Activated CD4-positive, alpha-beta memory T cell treated with anti-CD3 and anti-CD28 coated beads for 36 hours (primary cell): ENCODE results near the gene PARVA. TPM values are rescaled to one million over a fixed set of nuclear protein-coding genes. Genes with fewer than 3 reads are reported as not detected.

ENCODE experiments used
- CTCF ChIA-PET: fragments of 350-600 bp; sonication (Branson Sonifier 250); formaldehyde crosslinking; loops from one replicate; lab custom pipeline; 2021; ENCODE audit warnings: antibody characterized with exemption, inconsistent platforms; lab: Charles Lee
- POLR2A ChIA-PET: fragments of 350-600 bp; sonication (Branson Sonifier 250); formaldehyde crosslinking; loops from one replicate; lab custom pipeline; 2021; ENCODE audit warnings: antibody characterized with exemption; lab: Charles Lee
- DNase-seq: peaks from one replicate; pipeline ENCODE4 v3.0.0-alpha.2; 2020
- H3K27ac Mint-ChIP-seq: one replicate; pipeline ENCODE4 v1.8.0; 2021; ENCODE audit warnings: mixed read lengths
- H3K27me3 Mint-ChIP-seq: one replicate; pipeline ENCODE4 v1.8.0; 2021; ENCODE audit warnings: mixed read lengths
- H3K36me3 Mint-ChIP-seq: one replicate; pipeline ENCODE4 v1.8.0; 2021; ENCODE audit warnings: mixed read lengths
- H3K4me1 Mint-ChIP-seq: one replicate; pipeline ENCODE4 v1.8.0; 2021; ENCODE audit warnings: low read depth, mixed read lengths
- H3K4me3 Mint-ChIP-seq: one replicate; pipeline ENCODE4 v1.8.0; 2021; ENCODE audit warnings: mild to moderate bottlenecking, mixed read lengths
- H3K9me3 Mint-ChIP-seq: one replicate; pipeline ENCODE4 v1.8.0; 2021; ENCODE audit warnings: mixed read lengths
- intact Hi-C: fragments of 100-400 bp; cut with micrococcal nuclease; formaldehyde crosslinking; loops from one replicate; pipeline ENCODE4 v1.15.1; 2023
- total RNA-seq, 2 experiments: library from RNA; stranded (reverse); gene quantifications; one replicate each; pipeline ENCODE4 v1.2.3, GENCODE V29; 2021

The PARVA gene
- total RNA-seq, 2 experiments from 2014 or later, result 0.33 to 0.41 TPM

DNA sequence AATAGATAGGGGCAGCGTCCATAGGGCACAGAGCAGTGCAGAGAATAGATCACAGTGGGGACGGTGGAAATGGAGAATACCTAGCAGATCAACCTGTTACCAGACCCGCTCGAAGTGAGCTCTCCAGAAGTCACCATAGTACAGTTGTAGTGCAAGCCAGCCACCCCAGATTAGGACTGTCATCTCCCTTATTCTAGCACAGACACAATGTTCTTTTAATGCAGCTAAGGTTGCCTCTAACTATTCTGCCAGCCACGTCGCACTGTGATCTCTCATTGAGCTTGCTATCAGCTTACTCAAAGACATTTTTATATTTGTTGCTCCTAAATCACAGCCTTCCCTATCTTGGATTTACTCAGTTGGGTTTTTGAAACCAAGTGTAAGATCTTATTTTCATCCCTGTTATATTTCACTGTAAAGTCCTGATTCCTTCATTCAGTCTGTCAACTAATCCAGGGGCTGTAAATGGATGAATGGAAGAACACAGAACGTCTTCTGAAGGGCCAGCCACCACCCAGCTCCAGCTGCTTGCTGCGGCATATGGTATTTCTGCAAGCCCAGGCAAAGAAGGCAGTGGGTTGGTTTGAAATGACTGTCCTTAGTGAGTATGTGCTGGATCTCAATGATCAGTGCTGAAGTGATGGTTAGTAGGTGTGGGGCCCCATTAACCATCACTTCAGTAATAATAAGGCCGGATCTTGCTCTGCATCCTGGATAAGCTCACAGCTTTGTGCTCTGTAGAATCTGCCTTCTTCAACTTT lies 3.4 kb downstream of the PARVA start:
- no peaks in the 10 kb centered on the region for H3K9me3 Mint-ChIP-seq
- H3K4me3 Mint-ChIP-seq, result no peak overlapping the region
- intact Hi-C loops, result no loop called here
- DNase-seq, result no peak
- POLR2A ChIA-PET, result no interaction called here
- CTCF ChIA-PET, result no interaction called here
- peaks cover 8% of the 10 kb centered on the region for H3K27me3 Mint-ChIP-seq
- H3K27ac Mint-ChIP-seq, result no peak overlapping the region
- H3K36me3 Mint-ChIP-seq, result no peaks in the 10 kb centered on the region
- H3K4me1 Mint-ChIP-seq, result peaks cover 9% of the 10 kb centered on the region

DNA sequence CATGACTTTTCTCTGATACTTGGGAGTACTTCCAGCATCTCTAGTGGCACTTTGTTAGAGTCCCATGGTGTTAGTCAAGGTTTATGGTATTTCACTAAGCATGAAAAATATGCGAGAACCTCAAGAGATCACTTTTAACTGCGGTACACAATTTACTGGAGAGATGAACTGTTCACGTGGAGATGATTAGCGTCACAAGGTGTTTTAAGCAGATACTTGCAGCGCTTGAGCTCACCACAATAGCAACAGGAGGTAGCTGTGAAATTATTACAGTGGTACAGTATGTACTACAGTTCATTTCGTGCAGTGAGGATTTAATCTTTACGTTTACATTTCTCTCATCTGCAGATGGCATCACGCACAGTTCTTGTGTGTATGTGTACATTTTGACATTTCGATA lies 4.5 kb downstream of the PARVA start:
- Mint-ChIP-seq H3K4me1 (peaks cover 4% of the 10 kb centered on the region), H3K27me3 (peaks cover 4% of the 10 kb centered on the region), H3K36me3 (no peaks in the 10 kb centered on the region), H3K9me3 (no peaks in the 10 kb centered on the region), H3K27ac (no peak overlapping the region), H3K4me3 (no peak overlapping the region)
- CTCF ChIA-PET, result no interaction called here
- no peak for DNase-seq
- POLR2A ChIA-PET, result no interaction called here
- intact Hi-C loops, result no loop called here

DNA sequence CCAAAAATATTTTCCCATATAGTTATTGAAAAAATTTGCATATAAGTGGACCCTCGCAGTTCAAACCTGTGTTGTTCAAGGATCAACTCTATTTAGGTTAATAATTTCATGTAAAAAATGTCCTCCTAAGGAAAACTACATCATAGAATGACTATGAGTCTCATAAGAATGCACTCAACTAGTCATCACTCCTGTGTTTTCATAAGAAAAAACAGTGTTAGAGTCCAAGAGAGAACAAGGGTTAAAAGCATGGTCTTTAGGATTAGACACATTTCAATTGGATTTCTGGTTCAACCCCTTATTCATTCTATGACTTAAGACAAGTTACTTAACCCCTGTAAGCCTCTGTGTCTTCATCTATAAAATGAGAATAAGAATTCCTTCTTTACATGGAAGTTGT lies 5.1 kb downstream of the PARVA start:
- peaks cover 3% of the 10 kb centered on the region for H3K4me1 Mint-ChIP-seq
- intact Hi-C loops, result no loop called here
- peaks cover 3% of the 10 kb centered on the region for H3K27me3 Mint-ChIP-seq
- no peaks in the 10 kb centered on the region for H3K36me3 Mint-ChIP-seq
- ChIA-PET POLR2A (no interaction called here), CTCF (interaction anchor here (0.6 kb wide), 1 partner anchor 25 kb away, joined by 3 read pairs; no protein-coding TSS in a partner anchor)
- no peak overlapping the region for H3K4me3 Mint-ChIP-seq
- DNase-seq, result no peak
- H3K9me3 Mint-ChIP-seq, result no peaks in the 10 kb centered on the region
- H3K27ac Mint-ChIP-seq, result no peak overlapping the region

DNA sequence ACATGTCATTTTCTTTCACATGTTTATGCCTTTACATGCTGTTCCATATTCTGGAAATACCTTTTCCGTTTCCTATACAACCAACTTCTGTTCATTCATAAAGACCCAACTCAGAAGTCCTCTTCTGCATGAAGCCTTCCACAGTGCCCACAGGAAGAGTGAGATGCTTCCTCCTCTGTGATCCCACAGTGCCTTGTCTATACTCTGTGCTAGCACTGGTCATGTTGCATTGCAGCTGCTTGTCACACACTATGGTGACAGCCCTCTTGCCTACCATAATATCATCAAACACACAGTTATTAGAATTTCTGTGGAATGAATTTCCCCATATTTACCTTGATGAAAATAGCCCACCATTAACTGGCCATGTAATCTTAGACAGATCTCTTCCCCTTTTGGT lies 8.9 kb downstream of the PARVA start:
- intact Hi-C loops, result no loop called here
- no peak for DNase-seq
- no peaks in the 10 kb centered on the region for H3K27me3 Mint-ChIP-seq
- H3K4me1 Mint-ChIP-seq, result no peaks in the 10 kb centered on the region
- H3K9me3 Mint-ChIP-seq, result no peaks in the 10 kb centered on the region
- no peak overlapping the region for H3K27ac Mint-ChIP-seq
- POLR2A ChIA-PET, result no interaction called here
- H3K36me3 Mint-ChIP-seq, result no peaks in the 10 kb centered on the region
- CTCF ChIA-PET, result no interaction called here
- H3K4me3 Mint-ChIP-seq, result no peak overlapping the region

DNA sequence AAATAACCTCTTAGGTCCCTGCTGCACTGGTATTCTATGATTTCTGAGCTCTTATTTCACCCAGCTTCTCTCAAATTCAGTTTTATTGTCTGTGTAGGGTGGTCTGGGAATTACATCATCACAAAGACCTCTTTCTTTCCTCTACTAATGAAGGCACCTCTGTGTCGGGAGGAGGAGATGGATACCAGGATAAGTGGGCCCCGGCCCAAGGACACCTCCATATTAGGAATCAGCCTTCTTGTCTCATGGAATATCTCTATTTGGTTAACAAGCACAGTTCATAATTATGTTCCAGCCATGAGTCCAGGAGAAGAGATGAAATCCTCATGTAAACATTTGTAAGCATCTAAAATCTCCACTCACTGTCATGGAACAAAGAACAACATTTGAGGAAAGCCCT lies 9.4 kb downstream of the PARVA start:
- H3K4me3 Mint-ChIP-seq, result no peak overlapping the region
- POLR2A ChIA-PET, result no interaction called here
- no peaks in the 10 kb centered on the region for H3K4me1 Mint-ChIP-seq
- CTCF ChIA-PET, result no interaction called here
- H3K27me3 Mint-ChIP-seq, result no peaks in the 10 kb centered on the region
- intact Hi-C loops, result no loop called here
- DNase-seq, result no peak
- H3K36me3 Mint-ChIP-seq, result no peaks in the 10 kb centered on the region
- H3K27ac Mint-ChIP-seq, result no peak overlapping the region
- no peaks in the 10 kb centered on the region for H3K9me3 Mint-ChIP-seq

DNA sequence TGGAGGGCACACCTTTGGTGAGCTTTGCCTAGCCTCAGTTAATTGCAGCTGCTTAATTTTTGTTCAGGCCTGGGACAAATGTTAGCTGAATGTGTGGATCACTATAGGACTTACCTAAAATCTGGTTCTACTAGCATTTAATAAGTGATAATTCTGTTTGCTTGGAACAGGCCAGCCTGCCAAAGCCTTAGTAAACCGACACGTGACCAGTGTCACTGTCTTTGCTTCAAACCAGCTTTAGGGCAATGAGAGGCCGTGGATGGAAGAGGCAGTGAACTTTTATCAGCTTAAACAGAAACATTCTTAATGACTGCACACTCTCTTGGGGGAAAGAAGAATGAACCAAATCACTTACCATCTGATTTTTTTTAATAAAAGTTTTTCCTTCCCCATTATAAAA lies 10.8 kb downstream of the PARVA start:
- ChIA-PET POLR2A (no interaction called here), CTCF (interaction anchor here (1.7 kb wide), 1 partner anchor 501 kb away, joined by 3 read pairs; no protein-coding TSS in a partner anchor)
- Mint-ChIP-seq H3K36me3 (no peaks in the 10 kb centered on the region), H3K4me3 (no peak overlapping the region), H3K9me3 (peaks cover under 1% of the 10 kb centered on the region), H3K27me3 (no peaks in the 10 kb centered on the region), H3K27ac (no peak overlapping the region), H3K4me1 (no peaks in the 10 kb centered on the region)
- intact Hi-C loops, result no loop called here
- DNase-seq, result no peak

DNA sequence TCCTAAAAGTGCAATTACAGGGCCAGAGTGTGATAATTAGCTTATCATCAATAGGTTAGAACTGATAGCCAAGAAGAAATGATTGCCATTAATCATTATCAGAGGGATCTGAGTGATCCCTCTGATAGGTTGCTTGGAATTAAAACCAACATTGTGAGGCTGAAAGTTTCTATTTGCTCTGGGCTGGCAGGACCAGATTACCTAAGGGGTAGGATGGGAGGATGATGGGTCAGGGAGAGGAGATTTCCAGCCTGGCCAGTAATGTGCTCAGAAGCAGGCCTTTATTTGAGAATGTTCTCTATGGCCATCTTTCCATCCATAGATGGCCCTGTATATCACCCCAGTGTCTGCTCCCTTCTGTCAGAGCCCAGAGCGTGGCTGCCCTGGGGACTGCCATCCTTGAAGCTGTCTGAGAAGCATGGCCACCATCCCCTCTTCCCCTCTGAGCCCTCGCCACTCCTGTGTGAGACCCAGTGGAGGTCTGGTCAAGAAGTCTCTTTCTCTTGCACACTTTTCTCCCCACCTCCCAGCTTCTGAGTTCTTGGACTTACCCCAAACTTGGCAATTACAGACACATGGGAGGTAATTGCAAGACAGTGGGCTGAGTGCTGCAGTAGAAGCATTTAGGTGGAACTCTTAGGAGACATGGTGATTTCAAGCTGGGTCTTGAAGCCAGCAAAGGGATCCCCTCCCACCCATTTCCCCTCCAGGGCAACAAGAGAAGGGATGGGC lies 11.7 kb downstream of the PARVA start:
- ChIA-PET POLR2A (no interaction called here), CTCF (interaction anchor here (1.7 kb wide), 1 partner anchor 500 kb away, joined by 3 read pairs; no protein-coding TSS in a partner anchor)
- Mint-ChIP-seq H3K4me1 (no peaks in the 10 kb centered on the region), H3K9me3 (peaks cover 5% of the 10 kb centered on the region), H3K4me3 (no peak overlapping the region), H3K27me3 (no peaks in the 10 kb centered on the region), H3K36me3 (no peaks in the 10 kb centered on the region), H3K27ac (no peak overlapping the region)
- DNase-seq, result no peak
- intact Hi-C loops, result no loop called here

DNA sequence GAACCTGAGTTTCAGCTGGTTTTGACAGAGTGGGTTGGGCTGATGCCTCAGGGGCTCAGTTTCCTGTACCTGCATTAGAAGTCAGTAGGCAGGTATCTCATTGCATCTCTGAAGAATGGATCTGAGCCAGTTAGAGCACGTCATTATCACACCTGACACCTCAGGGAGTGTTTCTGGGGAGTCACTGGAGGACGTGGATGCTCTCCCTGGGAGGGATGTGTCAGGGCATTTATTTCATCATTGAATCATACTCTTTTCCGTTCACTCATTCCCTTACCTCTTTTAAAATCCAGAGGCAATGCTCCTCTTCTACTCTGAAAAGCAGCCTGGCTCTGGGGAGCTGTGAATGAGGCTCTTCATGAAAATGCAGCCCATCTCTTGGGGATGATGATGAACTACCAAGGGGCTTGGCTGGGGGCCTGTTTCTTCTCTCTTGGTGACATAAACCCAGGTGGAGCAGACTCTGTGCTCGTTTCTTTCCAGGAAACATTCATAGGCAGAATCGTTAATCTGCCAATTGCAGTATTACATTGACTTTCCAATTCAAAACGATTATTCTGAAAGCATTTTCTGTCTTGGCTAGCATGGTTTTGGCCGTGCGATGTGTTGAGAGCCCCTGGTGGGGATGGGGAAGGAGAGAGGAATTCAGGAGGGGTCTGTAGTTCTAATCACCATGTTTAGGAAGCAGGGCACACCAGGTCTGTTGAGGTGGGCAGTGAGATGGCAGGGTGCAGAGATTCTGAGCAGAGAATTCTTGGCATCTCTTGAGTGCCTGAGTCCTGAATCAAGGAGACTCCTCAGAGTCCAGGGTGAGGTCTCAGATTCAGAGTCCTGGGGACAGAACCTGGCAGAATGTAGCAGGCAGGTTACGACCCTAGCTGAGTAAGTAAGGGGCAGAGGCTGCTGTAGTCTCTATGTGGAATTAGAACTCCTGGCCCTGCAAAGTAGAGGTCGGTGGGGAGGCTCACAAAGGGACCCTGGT lies 12.6 kb downstream of the PARVA start:
- intact Hi-C loops, result no loop called here
- CTCF ChIA-PET, result no interaction called here
- POLR2A ChIA-PET, result no interaction called here
- peaks cover 5% of the 10 kb centered on the region for H3K9me3 Mint-ChIP-seq
- H3K27me3 Mint-ChIP-seq, result no peaks in the 10 kb centered on the region
- no peak overlapping the region for H3K27ac Mint-ChIP-seq
- H3K4me1 Mint-ChIP-seq, result no peaks in the 10 kb centered on the region
- no peak for DNase-seq
- no peaks in the 10 kb centered on the region for H3K36me3 Mint-ChIP-seq
- H3K4me3 Mint-ChIP-seq, result no peak overlapping the region

DNA sequence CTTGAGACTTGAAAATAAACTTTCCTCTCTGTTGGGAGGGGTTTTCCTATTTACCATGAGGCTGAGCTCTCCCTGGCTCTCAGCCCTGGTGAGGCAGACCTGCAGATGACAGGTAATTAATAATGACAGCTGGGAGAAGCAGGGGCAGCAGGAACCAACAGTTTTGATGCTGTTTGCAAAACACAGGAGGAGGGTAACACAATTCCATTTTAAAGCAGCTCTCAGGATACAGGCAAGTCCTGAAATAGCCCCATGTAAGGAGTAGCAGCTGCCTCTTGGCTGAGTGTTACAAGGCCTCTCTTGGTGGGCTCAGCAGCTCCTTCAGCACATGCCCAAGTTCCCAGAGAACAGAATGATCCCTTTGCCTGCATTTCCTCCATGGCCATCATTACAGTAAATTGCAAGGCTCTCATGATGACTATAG lies 13.3 kb downstream of the PARVA start:
- Mint-ChIP-seq H3K4me3 (no peak overlapping the region), H3K4me1 (no peaks in the 10 kb centered on the region), H3K27me3 (no peaks in the 10 kb centered on the region), H3K9me3 (peaks cover 5% of the 10 kb centered on the region), H3K36me3 (no peaks in the 10 kb centered on the region), H3K27ac (no peak overlapping the region)
- DNase-seq, result no peak
- CTCF ChIA-PET, result interaction anchor here (1.3 kb wide), 1 partner anchor 60 kb away, joined by 3 read pairs; no protein-coding TSS in a partner anchor
- POLR2A ChIA-PET, result no interaction called here
- intact Hi-C loops, result no loop called here

DNA sequence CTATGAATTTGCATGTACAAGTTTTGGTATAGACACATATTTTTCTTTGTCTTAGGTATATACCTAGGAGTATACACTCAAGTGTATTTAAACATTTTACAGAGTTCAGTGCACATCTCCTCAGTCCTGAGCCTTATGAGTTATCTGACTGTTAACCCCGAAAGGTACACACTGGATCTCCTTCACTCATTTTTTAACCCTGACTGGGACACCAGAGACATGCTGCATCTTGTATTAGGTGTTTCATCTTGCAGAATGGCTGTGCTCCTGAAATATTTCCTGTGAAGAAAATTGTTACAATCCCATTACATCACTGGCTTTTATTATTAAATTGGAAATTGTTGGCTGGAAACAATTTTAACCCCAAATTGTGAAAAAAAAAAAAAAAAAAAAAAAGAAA lies 15.3 kb downstream of the PARVA start:
- intact Hi-C loops, result no loop called here
- Mint-ChIP-seq H3K27me3 (no peaks in the 10 kb centered on the region), H3K9me3 (peaks cover 5% of the 10 kb centered on the region), H3K27ac (no peak overlapping the region), H3K4me3 (no peak overlapping the region), H3K4me1 (peaks cover 6% of the 10 kb centered on the region), H3K36me3 (no peaks in the 10 kb centered on the region)
- ChIA-PET POLR2A (no interaction called here), CTCF (no interaction called here)
- DNase-seq, result no peak

DNA sequence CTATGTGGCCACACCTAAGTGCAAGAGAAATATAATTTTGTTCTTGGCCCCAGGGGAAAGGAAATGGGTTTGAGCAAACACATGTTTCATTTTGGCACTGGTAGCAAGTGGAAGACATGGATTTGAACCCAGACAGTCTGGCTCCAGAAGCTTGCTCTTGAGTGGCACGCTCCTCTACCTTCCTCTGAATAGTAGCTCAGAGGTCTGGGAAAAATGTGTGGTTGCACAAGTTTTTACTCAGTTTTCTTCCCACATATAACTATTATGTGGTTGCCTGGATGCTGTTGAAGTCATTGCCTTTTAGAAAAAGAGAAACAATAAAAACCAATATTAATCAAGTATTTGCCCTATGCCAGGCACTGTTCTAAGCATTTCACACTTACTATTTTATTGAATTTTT lies 16.3 kb downstream of the PARVA start:
- ChIA-PET POLR2A (no interaction called here), CTCF (no interaction called here)
- Mint-ChIP-seq H3K9me3 (peaks cover 5% of the 10 kb centered on the region), H3K27me3 (no peaks in the 10 kb centered on the region), H3K4me3 (no peak overlapping the region), H3K27ac (no peak overlapping the region), H3K4me1 (peaks cover 7% of the 10 kb centered on the region), H3K36me3 (no peaks in the 10 kb centered on the region)
- intact Hi-C loops, result no loop called here
- DNase-seq, result no peak

DNA sequence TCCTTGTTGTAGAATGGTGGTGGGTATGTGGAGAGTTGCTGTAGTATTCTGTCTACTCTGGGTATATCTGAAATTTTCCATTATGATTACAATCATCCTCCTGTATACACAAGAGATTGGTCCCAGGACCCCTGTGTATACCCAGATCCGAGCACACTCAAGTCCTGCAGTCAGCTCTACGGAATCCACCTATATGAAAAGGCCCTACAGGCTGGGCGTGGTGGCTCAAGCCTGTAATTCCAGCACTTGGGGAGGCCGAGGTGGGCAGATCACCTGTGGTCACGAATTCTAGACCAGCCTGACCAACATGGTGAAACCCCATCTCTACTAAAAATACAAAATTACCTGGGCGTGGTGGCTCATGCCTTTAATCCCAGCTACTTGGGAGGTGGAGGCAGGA lies 17.2 kb downstream of the PARVA start:
- H3K4me1 Mint-ChIP-seq, result peaks cover 7% of the 10 kb centered on the region
- POLR2A ChIA-PET, result no interaction called here
- H3K36me3 Mint-ChIP-seq, result no peaks in the 10 kb centered on the region
- intact Hi-C loops, result no loop called here
- no peak overlapping the region for H3K4me3 Mint-ChIP-seq
- DNase-seq, result no peak
- H3K27ac Mint-ChIP-seq, result no peak overlapping the region
- CTCF ChIA-PET, result no interaction called here
- H3K9me3 Mint-ChIP-seq, result peaks cover 5% of the 10 kb centered on the region
- H3K27me3 Mint-ChIP-seq, result no peaks in the 10 kb centered on the region
